ENCODE results near the gene CAMTA1.

DNA sequence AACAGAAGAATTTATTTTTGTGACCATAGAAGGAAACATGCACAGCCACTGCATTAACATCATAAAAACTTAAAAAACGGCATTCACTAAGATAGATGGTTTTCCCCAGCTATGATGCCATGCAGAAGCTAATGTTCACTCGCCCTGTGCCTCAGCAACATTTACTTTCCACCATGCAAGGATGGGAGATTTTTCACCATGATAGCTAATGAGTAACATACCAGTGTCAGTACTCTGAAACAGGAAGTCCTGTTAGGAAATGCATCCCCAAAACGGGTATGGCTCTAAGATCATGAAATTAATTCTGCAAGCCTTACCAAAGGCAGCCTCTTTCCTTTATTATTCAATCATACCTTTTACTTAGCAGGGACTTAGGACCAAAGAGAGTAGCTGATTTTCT, 968.4 kb downstream of the CAMTA1 start:
- TF ChIP-seq CTCF (IDR thresholded peaks at IDR 0.05; ENCODE audit: poor library complexity): no peak
- TF ChIP-seq EZH2 (IDR thresholded peaks at IDR 0.05; ENCODE audit: borderline replicate concordance): no peak

Measured in hepatocyte (in vitro differentiated cells).